ENCODE data around the gene APCDD1. TPM values are rescaled to one million over a fixed set of nuclear protein-coding genes. Genes with fewer than 3 reads are reported as not detected.
"Not testable (repeated sequence)": the region's sequence is repeated elsewhere in the genome, so short reads cannot be mapped to it uniquely, and the experiment has no call there.

Gene APCDD1
- total and polyA plus RNA-seq, 10 donors, result 0.93 to 11.8 (median 5.6) TPM

GRCh38 chr18:10499230-10499629 lies 44.8 kb downstream of the APCDD1 start:
- intact Hi-C loops (cut with DNase I; ENCODE audit: low total_unique reads), result no loop called here
- Histone ChIP-seq H3K27me3 (replicated peaks in 1 of 7) (no peaks in the 10 kb centered on the region), H3K4me3 (no peak overlapping the region), H3K27ac (no peak overlapping the region), H3K36me3 (no peaks in the 10 kb centered on the region), H3K9me3 (peaks cover 0 to under 1% (median 0%) of the 10 kb centered on the region in 8 donors), H3K4me1 (peaks cover 0 to 7% (median 0%) of the 10 kb centered on the region in 6 donors)
- 22 to 46% (median 39%) methylated on average over 6 of the region's 6 CpGs for WGBS, 5 donors
- TF ChIP-seq POLR2AphosphoS5 (IDR thresholded peaks at IDR 0.05), result no peak
- no peak for TF ChIP-seq POLR2A (IDR thresholded peaks at IDR 0.05)
- TF ChIP-seq, protein P1, sequence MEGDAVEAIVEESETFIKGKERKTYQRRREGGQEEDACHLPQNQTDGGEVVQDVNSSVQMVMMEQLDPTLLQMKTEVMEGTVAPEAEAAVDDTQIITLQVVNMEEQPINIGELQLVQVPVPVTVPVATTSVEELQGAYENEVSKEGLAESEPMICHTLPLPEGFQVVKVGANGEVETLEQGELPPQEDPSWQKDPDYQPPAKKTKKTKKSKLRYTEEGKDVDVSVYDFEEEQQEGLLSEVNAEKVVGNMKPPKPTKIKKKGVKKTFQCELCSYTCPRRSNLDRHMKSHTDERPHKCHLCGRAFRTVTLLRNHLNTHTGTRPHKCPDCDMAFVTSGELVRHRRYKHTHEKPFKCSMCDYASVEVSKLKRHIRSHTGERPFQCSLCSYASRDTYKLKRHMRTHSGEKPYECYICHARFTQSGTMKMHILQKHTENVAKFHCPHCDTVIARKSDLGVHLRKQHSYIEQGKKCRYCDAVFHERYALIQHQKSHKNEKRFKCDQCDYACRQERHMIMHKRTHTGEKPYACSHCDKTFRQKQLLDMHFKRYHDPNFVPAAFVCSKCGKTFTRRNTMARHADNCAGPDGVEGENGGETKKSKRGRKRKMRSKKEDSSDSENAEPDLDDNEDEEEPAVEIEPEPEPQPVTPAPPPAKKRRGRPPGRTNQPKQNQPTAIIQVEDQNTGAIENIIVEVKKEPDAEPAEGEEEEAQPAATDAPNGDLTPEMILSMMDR (IDR thresholded peaks at IDR 0.05 in 8 of 11, conservative IDR thresholded peaks at IDR 0.05 in 3 of 11), result no peak
- DNase-seq, result no peak

DNA sequence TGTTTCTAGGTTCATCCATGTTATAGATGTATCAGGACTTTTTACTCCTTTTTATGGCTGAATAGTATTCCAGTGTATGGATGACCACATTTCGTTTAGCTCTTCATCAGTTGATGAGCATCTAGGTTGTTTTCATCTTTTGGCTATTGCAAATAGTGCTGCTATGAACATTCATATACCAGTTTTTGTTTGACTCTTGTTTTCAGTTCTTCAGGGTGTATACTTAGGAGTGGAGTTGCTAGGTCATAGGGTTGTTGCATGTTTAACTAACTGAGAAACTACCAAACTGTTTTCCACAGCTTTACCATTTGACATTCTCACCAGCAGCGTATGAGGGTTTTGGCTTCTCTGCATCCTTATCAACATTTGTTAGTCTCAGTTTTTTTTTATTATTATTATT lies 45.6 kb downstream of the APCDD1 start:
- WGBS, 5 donors, result 44 to 84% (median 64%) methylated on average over 2 of the region's 2 CpGs
- H3K9me3 ChIP-seq, result peaks cover 0 to 8% (median 4%) of the 10 kb centered on the region in 8 donors
- H3K36me3 ChIP-seq, result no peaks in the 10 kb centered on the region
- H3K27me3 ChIP-seq (replicated peaks in 1 of 7), result no peaks in the 10 kb centered on the region
- peaks cover 0 to 7% (median 0%) of the 10 kb centered on the region in 6 donors for H3K4me1 ChIP-seq
- no peak overlapping the region for H3K27ac ChIP-seq
- H3K4me3 ChIP-seq, result no peak overlapping the region
- TF ChIP-seq POLR2A (IDR thresholded peaks at IDR 0.05), result no peak
- TF ChIP-seq POLR2AphosphoS5 (IDR thresholded peaks at IDR 0.05), result no peak
- TF ChIP-seq, protein P1 (IDR thresholded peaks at IDR 0.05 in 8 of 11, conservative IDR thresholded peaks at IDR 0.05 in 3 of 11), result no peak
- no peak for DNase-seq
- intact Hi-C loops (cut with DNase I; ENCODE audit: low total_unique reads), result no loop called here

DNA sequence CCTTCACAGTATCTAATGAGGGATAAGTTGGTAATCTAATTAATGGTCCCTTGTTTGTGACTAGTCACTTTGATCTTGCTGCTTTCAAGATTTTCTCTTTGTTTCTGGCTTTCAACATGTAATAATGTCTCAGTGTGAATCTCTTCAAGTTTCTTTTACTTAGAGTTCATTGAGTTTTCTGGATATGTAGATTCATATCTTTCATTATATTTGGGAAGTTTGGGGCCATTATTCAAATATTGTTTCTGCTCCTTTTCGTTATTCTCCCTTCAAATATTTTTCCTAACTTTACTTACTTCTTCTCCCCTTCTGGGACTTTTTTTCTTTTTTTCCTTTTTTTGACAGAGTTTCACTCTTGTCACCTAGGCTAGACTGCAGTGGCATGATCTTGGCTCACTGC lies 50.3 kb downstream of the APCDD1 start:
- intact Hi-C loops (cut with DNase I; ENCODE audit: low total_unique reads), result no loop called here
- WGBS, 5 donors, result 76 to 89% (median 88%) methylated on average over 1 of the region's 1 CpG
- H3K4me3 ChIP-seq, result no peak overlapping the region
- H3K9me3 ChIP-seq, result peaks cover 6 to 53% (median 26%) of the 10 kb centered on the region in 8 donors
- H3K36me3 ChIP-seq, result no peaks in the 10 kb centered on the region
- H3K4me1 ChIP-seq, result no peaks in the 10 kb centered on the region
- H3K27me3 ChIP-seq (replicated peaks in 1 of 7), result no peaks in the 10 kb centered on the region
- no peak for DNase-seq
- no peak for TF ChIP-seq POLR2A (IDR thresholded peaks at IDR 0.05)
- TF ChIP-seq POLR2AphosphoS5 (IDR thresholded peaks at IDR 0.05), result no peak
- TF ChIP-seq, protein P1 (IDR thresholded peaks at IDR 0.05 in 8 of 11, conservative IDR thresholded peaks at IDR 0.05 in 3 of 11), result no peak
- no peak overlapping the region for H3K27ac ChIP-seq

- H3K27ac ChIP-seq; H3K4me3 ChIP-seq; H3K4me1 ChIP-seq; H3K36me3 ChIP-seq; DNase-seq; H3K27me3 ChIP-seq (replicated peaks in 1 of 7); intact Hi-C loops (cut with DNase I; ENCODE audit: low total_unique reads): not testable (repeated sequence)
- peaks cover 6 to 53% (median 26%) of the 10 kb centered on the region in 8 donors for H3K9me3 ChIP-seq
- 83 to 95% (median 93%) methylated on average over 15 to 19 of the region's 19 CpGs for WGBS, 5 donors
These were observed 51.5 kb downstream of the APCDD1 start for GRCh38 chr18:10505892-10506291.

DNA sequence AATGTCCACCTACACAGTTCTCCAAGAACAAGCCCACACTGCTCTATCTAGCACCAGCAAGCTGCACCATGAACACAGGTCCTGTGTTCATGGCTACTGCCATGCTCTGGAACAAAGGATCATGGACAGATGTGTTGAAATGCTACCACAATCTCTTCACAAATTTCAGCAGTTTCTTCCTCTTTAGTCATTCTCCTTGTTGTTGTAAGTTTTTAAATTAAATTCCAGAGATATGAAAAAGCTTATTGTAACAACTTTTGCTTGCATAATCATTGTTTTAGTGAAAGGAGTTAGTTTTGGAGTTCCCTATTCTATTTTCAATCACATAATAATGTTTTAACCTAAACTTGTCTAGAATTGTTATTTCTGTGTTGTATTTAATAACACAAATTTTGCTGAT lies 54.2 kb downstream of the APCDD1 start:
- Histone ChIP-seq H3K4me1 (no peaks in the 10 kb centered on the region), H3K27ac (no peak overlapping the region), H3K36me3 (no peaks in the 10 kb centered on the region), H3K4me3 (no peak overlapping the region), H3K9me3 (peaks cover 6 to 53% (median 26%) of the 10 kb centered on the region in 8 donors), H3K27me3 (replicated peaks in 1 of 7) (no peaks in the 10 kb centered on the region)
- no peak for DNase-seq
- intact Hi-C loops (cut with DNase I; ENCODE audit: low total_unique reads), result no loop called here
- TF ChIP-seq, protein P1 (IDR thresholded peaks at IDR 0.05 in 8 of 11, conservative IDR thresholded peaks at IDR 0.05 in 3 of 11), result no peak
- TF ChIP-seq POLR2AphosphoS5 (IDR thresholded peaks at IDR 0.05) (no peak), POLR2A (IDR thresholded peaks at IDR 0.05) (no peak)

Data from spleen (tissue), 11 donors.